RWPE1 (cell line): ENCODE measurements around the gene AP1M2.
"Not testable (repeated sequence)": the region's sequence is repeated elsewhere in the genome, so short reads cannot be mapped to it uniquely, and the experiment has no call there.

ENCODE experiments used
- CTCF ChIA-PET: fragments of 350-600 bp; sonication (Branson Sonifier 250); formaldehyde crosslinking; extraction: SDS; loops from one replicate; lab custom pipeline; 2021; lab: Yijun Ruan, JAX
- POLR2A ChIA-PET: fragments of 400-600 bp; formaldehyde crosslinking; extraction: SDS; loops from one replicate; lab custom pipeline; 2020; ENCODE audit warnings: antibody characterized with exemption; ENCODE audit not compliant: low non-redundant PET; lab: Yijun Ruan, JAX
- DNase-seq: peaks from one replicate; pipeline ENCODE4 v3.0.0; 2012; ENCODE audit warnings: low spot score
- H3K27ac ChIP-seq: fragments of 450-650 bp; 2 replicates; pipeline ENCODE4 v1.5.1; 2017
- TF ChIP-seq, protein P1 (sequence below): fragments of 450-650 bp; conservative IDR thresholded peaks from 2 replicates; pipeline ENCODE4 v1.5.1; 2017; ENCODE audit warnings: low read depth, mild to moderate bottlenecking

The AP1M2 gene

GRCh38 chr19:10538204-10538983, 48.7 kb downstream of the AP1M2 start:
- no peak overlapping the region for H3K27ac ChIP-seq
- POLR2A ChIA-PET: interaction anchor here (0.6 kb wide), 1 partner anchor 14 kb away, joined by 3 read pairs; no protein-coding TSS in a partner anchor
- DNase-seq: no peak
- CTCF ChIA-PET: no interaction called here
- TF ChIP-seq, protein P1, sequence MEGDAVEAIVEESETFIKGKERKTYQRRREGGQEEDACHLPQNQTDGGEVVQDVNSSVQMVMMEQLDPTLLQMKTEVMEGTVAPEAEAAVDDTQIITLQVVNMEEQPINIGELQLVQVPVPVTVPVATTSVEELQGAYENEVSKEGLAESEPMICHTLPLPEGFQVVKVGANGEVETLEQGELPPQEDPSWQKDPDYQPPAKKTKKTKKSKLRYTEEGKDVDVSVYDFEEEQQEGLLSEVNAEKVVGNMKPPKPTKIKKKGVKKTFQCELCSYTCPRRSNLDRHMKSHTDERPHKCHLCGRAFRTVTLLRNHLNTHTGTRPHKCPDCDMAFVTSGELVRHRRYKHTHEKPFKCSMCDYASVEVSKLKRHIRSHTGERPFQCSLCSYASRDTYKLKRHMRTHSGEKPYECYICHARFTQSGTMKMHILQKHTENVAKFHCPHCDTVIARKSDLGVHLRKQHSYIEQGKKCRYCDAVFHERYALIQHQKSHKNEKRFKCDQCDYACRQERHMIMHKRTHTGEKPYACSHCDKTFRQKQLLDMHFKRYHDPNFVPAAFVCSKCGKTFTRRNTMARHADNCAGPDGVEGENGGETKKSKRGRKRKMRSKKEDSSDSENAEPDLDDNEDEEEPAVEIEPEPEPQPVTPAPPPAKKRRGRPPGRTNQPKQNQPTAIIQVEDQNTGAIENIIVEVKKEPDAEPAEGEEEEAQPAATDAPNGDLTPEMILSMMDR: no peak

- POLR2A ChIA-PET: interaction anchor here (0.6 kb wide), 1 partner anchor 15 kb away, joined by 3 read pairs; no protein-coding TSS in a partner anchor
Measured at GRCh38 chr19:10537668-10538067, 49.4 kb downstream of the AP1M2 start.

DNA sequence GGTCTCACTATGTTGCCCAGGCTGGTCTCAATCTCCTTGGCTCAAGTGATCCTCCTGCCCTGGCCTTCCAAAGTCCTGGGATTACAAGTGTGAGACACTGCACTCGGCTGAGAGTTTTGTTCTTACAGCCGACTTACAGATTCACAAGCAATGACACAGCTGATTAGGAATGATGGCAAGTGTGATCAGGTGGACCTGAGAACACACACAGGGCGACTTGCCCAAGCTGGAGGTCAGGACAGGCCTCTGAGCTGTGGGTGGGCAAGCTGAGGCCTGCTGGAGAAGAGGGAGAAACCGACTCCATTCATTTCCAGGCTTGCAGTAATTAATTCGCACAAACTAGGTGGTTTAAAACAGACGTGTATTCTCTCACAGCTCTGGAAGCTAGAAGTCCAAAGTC, 51.5 kb downstream of the AP1M2 start:
- ChIA-PET POLR2A (interaction anchor here (0.6 to 0.8 kb wide), 4 partner anchors 16 to 39 kb away, joined by 4 to 9 read pairs (median 6); partner anchors contain the start of gene KRI1), CTCF (interaction anchor here (0.6 kb wide), 4 partner anchors 11 to 113 kb away, joined by 3 to 5 read pairs (median 3); no protein-coding TSS in a partner anchor)
- DNase-seq: peak; percentile 89
- H3K27ac ChIP-seq: peak overlapping the region; percentile 97
- TF ChIP-seq, protein P1: no peak

More at GRCh38 chr19:10537668-10538067, 49.4 kb downstream of the AP1M2 start:
- TF ChIP-seq, protein P1: no peak
- CTCF ChIA-PET: no interaction called here
- H3K27ac ChIP-seq: no peak overlapping the region
- DNase-seq: no peak

DNA sequence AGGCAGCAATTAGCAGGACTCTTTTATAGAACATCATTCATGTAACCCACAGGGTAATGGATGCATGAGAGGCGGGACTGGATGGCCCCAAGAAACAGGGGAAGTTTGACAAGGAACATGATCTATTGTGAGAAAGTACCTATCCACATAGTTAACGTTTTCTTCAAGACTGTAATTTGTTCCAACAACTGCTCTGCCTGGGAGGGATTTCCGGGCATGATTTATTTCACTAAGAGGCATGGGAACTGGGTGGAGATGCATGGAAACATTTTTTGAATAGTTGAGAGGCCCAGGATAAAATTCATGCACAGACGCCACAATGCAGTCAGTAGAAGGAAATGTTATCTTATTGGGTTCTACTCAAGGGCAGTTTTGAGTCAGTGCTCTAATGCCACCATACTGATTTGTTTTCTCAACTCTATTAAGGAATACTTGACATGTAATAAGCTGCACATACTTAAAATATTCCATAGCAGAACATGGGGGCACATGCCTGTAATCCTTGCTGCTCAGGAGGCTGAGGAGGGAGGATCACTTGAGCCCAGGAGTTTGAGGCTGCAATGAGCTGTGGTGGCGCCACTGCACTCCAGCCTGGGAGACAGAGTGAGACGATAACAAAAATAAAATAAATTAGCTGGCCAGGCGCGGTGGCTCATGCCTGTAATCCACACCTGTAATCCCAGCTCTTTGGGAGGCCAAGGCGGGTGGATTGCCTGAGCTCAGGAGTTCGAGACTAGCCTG, 53.3 kb downstream of the AP1M2 start:
- peak overlapping the region; percentile 97 for H3K27ac ChIP-seq
- ChIA-PET CTCF (interaction anchor here (0.6 kb wide), 1 partner anchor 218 kb away, joined by 3 read pairs; no protein-coding TSS in a partner anchor), POLR2A (interaction anchor here (0.7 kb wide), 1 partner anchor 173 kb away, joined by 7 read pairs; no protein-coding TSS in a partner anchor)
- DNase-seq: peak; percentile 71
- TF ChIP-seq, protein P1: no peak

GRCh38 chr19:10532457-10532856, 54.7 kb downstream of the AP1M2 start:
- TF ChIP-seq, protein P1: no peak
- POLR2A ChIA-PET: no interaction called here
- DNase-seq: no peak
- CTCF ChIA-PET: interaction anchor here (0.6 to 1.7 kb wide), 2 partner anchors 10 to 133 kb away, joined by 4 read pairs; no protein-coding TSS in a partner anchor
- H3K27ac ChIP-seq: peak overlapping the region; percentile 97

GRCh38 chr19:10526887-10527286, 60.2 kb downstream of the AP1M2 start:
- DNase-seq, POLR2A ChIA-PET, CTCF ChIA-PET, H3K27ac ChIP-seq: not testable (repeated sequence)
